Activated CD4-positive, alpha-beta T cell treated with anti-CD3 and anti-CD28 coated beads for 24 hours (primary cell): Measurements from ENCODE around the gene SELENOP.
"Not testable (repeated sequence)": the region's sequence is repeated elsewhere in the genome, so short reads cannot be mapped to it uniquely, and the experiment has no call there.

ENCODE experiments used
- DNase-seq, 2 donors: peaks; one replicate each; pipeline ENCODE4 v3.0.0-alpha.2; 2020; ENCODE audit warnings: low read depth in 2 of 2

The SELENOP gene

DNA sequence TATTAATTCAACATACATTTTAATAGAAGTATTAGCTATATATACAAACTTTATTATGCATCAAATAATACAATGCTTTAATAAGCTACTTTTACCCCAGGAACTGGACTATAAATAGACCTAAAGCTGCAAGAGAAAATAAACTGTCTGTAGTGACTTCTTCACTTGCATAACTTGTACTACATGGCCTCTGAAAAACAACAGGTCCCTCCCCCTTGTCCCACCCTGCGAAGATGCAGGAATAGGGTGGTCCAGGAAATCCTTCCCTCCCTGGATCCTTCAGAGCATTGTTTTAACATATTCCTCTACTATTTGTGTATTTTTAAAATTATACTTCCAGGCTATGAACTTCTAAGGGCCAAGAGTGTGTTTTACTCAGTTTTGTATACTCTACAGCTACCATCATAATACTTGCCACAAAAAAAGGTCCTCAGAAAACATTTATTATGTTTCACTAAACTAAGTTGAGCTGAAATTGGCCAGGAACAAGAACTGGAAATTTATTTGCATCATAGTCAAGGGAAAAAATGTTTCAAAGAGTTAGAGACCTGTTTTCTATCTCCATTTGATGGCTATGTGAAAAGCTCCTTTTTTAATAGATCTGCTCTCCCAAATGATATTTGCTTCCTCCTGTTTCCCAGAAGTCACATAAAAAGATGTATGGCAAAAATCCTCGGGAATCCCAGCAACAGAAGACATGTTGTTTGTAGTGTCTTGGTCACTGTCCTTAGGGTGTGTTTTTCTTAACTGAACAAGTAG, 15.2 kb upstream of the SELENOP start:
- DNase-seq = no peak

DNA sequence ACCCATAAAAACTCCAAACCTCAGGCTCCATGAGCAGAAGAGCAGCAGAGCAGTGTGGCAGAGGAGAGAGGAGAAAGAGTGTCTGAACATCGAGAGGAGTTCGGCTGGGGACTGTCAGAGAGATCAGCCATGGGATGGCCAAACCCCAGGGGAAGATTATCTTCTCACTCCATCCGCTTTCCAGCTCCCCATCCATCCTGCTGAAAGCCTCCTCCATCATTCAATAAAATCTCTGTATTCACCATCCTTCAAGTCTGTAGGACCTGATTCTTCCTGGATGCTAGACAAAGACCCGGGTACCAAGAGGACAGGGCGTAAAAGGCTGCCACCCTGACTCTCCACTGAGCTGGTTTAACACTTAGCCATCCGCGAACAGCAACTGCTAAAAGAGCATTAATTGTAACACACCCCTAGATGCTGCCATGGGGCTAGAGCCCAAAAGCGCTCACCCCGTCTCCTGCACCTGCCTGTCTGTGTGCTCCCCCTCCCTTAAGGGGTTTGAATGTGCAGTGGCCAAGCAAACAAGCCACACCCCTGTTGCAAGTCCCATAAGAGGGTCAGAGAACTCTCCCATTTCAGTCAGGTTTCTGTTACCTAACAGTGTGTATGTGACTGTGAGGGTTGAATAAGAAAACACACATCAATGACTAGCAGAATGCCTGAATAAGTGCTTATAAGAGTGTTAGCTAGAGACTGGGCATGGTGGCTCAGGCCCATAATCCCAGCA, 13.9 kb upstream of the SELENOP start:
- DNase-seq = no peak

DNA sequence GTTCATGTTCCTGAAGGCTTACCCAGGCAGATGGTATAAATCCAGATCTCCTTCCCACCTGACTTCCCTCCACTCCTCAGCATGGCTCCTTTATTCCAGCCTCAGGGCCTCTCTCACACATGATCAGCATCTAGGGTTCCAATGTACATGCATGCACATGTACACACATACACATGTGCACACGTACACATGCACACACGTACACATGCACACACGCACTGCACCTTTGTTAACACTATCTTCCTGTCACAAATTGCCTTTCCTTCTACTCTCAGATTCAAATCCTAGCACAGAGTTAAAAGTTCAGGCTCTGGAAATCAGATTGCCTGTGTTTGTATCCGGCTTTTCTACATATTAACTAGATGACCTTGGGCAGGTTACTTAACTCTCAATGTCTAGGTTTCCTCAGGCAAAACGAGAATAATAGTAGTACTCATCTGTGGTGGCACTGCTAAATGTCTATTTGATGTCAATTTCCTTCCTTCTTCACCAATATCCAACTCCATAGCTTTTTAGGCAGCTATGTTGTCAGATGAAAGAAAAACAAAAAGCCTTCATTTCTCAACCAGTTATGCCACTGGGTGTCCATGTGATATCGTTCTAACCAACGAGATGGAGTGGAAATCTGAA, 12.8 kb upstream of the SELENOP start:
- no peak for DNase-seq

DNA sequence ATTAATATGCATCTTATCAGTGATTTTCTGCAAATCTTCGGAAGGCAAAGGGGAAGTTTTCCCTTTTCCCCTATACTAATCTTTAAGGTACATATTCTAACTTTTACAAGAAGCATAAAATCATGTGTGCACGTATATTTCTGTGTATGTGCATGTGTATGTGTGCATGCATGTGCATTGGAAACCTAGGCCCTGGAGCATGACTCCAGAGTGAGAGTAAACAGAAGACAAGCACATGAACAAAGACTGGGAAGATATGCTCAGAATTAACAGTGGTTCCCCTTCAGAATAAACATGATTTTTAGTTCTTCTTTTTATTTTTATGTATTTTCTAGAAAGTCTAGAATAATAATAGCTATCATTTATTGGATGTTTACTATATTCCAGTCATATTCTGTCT, 10.9 kb upstream of the SELENOP start:
- DNase-seq = no peak

DNA sequence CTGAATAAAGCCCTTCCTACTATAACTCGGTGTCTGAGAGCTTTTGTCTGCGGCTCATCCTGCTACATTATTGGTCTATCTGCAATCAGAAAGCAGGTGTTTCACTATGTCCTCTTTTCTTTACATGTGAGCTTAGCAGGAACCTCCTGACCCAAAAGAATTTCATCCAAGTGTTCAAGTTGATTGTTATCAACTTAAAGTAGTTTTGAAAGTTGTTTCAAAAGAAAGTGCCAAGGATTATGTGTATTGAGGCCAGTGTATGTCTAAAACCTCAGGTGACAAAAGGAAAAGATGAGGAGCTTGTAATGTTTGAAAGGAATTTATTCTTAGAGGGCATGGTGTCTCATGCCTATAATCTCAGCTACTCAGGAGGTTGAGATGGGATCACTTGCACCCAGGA, 8.1 kb upstream of the SELENOP start:
- DNase-seq = no peak

DNA sequence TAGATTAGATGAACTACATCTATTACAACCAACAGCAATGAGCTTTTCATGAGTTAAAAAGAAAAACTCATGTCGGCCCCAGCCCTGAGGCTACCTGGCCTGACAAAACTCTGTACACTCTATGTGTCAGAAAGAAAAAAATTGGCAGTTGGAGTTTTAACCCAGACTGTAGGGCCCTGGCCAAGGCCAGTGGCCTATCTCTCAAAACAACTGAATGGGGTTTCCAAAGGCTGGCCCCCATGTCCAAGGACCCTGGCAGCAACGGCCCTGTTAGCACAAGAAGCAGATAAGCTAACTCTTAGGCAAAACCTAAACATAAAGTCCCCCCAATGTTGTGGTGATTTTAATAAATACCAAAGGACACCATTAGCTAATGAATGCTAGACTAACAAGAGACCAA, 4.9 kb upstream of the SELENOP start:
- DNase-seq = not testable (repeated sequence)

DNA sequence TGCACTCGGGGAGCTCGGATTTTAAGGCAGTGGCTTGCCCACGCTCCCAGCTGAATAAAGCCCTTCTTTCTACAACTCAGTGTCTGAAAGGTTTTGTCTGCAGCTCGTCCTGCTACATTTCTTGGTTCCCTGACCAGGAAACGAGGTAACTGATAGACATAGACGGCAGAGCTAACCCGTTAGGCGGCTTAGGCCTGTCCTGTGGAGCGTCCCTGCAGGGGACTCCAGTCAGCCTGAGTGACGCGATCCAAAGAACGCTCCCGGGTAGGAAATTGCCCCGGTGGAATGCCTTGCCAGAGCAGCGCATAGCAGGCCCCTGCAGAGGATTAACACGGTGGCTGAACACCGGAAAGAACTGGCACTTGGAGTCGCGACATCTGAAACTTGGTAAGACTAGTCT, 1.8 kb upstream of the SELENOP start:
- no peak for DNase-seq

DNA sequence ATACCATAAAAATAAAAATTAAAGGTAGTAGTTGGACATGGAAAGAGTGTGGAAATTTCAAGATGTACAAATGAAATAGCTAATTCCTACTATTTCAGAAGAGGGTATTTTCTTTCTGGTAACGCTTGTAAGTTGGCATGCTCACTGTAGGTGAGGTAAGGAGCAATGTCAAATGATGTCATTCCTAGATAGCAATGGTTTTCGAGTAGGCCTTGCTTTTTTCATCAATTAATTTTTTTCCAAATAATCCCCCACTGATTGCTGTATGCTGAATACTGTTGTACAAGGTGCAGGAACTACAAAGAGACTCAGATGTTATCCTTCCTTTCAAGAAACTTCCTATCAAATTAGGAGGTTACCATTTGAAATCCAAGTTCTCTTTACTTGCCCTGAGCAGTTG, 928 bp upstream of the SELENOP start:
- no peak for DNase-seq

DNA sequence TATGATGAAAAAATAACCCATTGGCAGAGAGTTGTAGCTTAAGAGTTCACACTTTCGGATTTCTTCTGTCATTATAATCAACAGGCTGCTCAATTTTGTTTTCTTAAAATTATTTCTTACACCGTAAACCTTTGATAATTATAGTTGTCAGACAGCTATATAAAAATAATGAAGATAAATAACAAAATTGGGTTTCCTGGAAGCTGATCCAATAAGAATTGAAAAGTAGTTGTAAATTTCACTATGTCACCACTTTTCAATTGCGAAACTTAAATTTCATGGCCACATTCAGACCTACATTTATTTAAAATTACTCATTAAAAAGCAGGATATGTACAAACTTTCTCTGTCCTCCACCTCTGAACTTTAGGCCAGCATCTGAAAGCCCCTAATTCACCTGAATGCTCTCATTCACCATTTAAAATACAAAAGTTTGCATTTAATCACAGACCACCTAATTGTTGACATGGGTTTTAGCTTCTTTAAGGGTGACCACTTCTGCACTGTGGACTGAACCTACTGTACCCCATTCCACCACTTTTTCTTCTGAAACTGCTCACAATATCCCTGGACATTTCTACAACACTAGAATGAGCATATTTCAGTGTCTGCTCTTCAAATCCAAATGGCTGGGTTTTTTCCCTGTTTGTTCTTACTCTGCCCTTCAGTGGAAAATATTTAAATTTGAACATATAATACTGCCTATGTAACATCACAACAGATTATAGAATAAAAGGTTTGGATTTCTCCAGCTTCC, 680 bp downstream of the SELENOP start:
- no peak for DNase-seq

DNA sequence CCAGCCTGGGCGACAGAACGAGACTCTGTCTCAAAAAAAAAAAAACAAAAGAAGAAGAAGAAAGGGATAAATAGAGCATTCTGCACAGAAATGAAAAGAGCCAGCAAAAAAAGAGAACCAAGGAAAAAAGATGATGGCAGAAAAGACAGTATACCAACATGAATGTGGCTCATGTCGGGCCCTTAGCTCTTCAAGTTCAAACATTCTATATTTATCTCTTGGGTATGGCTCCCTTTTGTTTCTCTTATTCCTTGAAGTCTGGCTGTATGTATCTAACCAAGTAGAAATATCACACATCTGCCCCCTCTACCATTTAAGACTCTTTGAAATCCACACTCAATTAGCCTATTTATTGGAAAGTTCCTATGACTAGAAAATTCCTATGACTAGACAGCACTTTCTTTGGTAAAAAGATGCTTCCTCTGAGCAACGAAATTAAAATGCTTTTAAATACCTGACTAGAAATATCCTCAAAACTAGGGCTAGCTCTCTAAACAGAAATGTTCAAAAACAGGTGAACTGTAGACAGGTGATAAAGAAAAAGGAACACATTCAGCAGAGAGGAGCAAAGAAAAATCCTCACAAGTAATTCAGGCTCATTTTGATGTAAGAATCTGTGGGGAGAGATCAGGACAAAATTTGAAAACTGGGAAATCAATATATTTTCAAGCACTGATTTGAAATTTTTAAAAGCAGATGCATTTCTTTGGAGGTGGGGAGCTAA, 2.6 kb downstream of the SELENOP start:
- DNase-seq = no peak

DNA sequence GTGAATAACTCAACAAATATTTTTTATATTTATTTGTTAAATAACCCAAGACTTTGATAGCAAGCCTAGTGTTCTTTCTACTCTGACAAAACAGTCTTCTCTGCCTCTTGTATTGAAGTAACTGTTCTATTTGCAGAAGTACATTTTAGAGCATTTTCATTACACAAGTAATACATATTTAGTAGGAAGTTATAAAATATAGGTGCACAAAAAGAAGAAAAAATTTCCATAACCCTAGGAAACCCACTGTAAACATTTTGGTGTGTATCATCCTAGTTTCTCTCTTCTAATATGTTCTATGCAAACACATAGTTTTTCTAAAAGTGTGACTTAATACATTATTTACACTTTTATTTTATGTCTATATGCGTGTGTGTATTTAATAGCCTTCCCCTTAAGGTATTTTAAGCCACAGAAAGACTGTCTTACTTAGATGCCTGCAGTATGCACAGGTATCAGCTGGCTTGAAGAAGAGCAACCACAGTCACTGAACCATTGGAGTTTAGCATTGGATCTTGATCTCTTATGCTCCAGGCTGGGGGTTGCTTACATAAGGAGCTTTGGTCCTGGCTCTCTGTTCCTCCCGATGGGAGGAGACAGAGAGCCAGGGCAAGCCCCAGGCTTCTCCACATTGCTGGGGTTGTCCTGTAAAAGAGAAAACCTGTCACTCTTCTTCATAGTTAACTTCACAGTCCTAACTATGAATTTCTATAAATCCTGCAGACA, 3.8 kb downstream of the SELENOP start:
- no peak for DNase-seq

DNA sequence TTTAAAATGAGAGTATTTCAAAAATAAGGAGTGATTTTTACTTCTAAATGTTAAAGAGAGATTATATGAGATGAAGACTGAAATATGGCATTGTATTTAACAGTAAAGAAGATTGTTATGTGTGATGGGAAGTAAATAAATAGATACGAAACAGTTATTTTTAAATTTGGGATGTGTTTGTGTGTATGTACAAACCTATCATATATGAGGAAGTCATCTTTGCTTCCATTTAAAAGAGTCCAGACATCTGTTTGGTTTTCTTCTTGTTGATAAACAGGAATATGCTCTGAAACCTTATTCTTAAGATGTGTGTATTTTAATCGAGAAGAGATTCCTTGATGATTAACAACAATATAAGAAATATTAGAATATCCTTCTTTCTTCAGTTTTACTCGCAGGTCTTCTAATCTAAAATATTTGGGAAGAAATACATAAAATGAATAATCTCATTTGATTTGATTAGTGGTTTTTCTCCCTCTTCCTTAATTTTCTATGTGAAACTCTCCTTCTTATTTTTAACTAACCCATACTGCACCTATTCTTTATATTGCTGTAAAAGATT, 4.9 kb downstream of the SELENOP start:
- no peak for DNase-seq

DNA sequence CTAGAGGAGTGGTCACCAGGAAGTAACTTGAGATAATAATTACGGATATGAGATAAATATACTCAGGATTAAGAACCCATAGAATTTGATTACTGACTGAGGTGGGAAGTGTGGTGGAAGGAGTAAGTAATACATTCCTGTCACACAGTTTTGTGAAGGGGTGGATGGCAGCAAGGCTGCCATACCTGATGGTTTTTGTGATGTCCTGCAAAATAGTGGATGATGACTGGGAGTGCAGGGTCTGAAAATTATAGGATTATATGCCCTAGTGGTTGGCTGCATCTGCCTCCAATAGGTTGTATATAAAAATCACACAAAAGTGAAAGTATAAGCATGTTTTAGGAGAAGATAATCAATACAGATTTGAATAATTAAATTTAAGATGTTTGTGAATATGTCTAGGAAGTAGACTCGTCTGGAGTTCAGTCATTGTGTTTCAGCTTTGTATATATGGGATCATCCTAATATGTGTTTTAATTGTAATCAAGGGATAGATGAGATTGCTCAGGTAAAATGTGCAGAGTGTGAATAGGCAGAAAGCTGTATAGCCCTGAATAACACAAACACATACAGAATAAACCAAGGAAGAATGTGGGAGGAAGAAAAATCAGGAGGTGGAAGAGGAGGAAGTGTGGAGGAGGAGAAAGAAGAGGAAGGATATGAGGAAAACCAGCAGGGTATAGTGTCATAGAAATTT, 5.5 kb downstream of the SELENOP start:
- DNase-seq = no peak

DNA sequence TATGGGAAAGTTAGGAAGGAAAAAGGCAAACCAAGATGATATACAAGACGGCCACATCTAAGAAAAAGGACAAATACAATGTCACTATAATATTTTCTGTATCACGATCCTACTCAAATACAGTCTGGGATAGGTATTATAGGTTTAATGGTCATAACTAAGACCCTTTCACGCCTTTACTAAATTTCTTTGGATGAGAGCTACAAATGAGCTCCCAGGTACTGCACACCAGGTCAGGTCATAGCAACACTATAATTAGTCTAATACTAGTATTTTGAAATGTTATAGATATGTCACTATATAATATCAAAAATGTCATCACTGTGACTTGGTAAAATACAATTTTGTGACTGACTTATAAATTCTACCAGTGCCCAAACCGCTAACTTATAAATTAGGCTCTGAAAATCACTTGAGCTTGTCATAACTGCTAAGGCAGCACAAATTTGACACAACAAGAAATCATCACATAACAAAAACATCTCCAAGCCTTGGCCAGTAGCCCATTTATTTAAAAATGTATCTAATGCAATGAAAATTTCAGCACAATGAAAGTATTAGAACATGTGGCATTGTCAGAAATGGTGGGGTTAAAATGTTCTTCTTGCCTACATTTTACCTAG, 6.9 kb downstream of the SELENOP start:
- DNase-seq = no peak

DNA sequence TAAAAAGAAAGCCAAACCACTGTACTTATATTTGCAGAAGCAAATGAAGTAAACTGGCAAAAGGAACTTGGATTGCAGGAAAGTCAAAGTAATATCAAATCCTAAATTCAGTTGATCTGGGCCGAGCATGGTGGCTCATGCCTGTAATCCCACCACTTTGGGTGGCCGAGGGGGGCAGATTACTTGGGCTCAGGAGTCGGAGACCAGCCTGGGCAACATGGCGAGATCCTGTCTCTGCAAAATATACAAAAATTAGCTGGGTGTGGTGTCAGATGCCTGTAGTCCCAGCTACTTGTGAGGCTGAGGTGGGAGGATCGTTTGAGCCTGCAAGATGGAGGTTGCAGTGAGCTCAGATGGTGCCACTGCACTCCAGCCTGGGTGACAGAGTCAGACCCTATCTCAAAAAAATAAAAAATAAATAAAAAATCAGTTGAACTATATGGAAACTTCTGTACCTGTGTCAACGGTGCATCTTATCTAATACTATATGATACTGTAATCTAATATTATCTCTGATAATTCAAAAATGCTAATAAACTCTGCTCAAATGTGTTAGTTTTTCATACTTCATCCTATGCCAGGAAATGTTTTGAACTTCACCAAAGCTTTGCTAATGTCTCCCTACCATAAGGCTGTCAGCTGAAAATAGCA, 10.1 kb downstream of the SELENOP start:
- no peak for DNase-seq

DNA sequence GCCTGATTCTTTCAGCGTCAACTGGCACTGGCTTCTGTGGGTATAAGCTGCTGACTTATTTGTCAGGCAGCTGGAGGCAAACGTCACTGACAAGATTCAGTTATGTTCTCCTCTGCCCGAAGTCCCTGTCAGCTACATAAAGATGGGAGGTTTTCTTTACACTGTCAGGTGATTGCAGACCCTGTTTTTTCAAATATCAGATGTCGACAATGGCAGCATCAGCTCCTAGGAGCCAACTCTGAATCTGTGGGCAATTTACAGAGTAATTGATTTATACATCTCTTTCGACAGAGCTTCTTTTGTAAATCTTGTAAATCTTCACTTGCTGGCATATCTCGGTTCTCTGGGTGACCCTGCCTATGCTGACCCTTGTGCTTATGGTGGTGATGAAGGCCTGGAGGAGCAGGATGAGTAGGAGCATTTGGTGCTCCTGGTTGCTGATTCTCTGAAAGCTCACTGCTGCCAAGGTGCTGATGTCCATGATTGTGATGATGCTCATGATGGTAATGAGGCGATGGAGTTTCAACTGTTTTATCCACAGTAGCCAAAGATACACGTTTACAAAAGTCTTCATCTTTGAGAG, 10.9 kb downstream of the SELENOP start:
- DNase-seq = no peak

DNA sequence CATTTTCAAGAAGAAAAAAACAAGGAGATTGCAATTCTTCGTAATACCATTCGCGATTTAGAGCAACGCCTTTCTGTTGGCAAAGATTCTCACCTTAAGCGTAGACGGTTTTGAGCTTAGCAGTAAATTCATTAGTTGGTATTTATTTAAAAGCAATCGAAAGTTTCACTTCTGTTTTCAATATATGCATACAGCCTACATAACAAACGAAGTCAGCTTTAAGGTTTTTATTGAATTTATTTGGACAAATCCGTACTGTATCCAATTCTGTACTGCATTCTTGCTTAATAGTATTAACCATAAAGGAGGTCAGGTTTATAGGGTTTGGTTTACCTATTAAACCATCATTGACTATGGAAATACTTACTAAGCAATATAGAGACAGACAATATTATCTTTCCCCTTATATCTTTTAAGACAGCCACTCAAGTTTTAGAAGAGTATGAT, 12.0 kb downstream of the SELENOP start:
- DNase-seq = no peak

DNA sequence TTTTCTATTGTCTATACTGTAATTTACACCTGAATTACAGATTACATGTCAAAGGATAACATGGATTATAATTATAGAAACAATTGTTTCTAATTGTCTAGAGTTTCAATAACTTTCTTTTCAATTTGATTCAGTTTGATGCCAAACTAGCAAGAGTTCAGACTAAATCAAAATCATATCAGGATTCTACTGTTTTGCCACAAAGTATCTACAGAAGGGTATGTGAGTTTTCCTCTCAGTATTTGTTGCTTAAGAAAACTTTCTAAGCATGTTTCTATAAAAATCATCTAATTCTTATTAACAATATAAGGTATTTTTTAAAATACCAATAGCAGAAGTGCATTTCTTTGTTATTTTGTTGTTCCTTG, 12.5 kb downstream of the SELENOP start:
- DNase-seq = no peak
